ENCODE results near the gene TEX19. TPM values are rescaled to one million over a fixed set of nuclear protein-coding genes. Genes with fewer than 3 reads are reported as not detected.

TEX19 gene
- total and polyA plus RNA-seq, 2 of the 8 experiments (the other 6 are each of a cell fraction or from before 2014, with no cell fraction given), result 0.54 to 0.80 TPM

- Histone ChIP-seq H2BK120ac (replicated peaks; ENCODE audit: low read depth, low read length) (no peak overlapping the region), H4K20me1 (replicated peaks in 1 of 2; ENCODE audit: control insufficient read depth in 1 of 2, insufficient read depth in 2 of 2, low read length in 2 of 2) (peaks cover 0 to 1% of the 10 kb centered on the region in 2 experiments), H3K9ac (replicated peaks in 1 of 4; ENCODE audit: extremely low read depth in 1 of 4, low read depth in 3 of 4, low read length in 3 of 4) (no peak overlapping the region), H3K56ac (replicated peaks; ENCODE audit: insufficient read length, low read depth, low read length) (no peak overlapping the region), H4K5ac (ENCODE audit: insufficient read length, low read depth, low read length) (no peak overlapping the region), H3K4me3 (ENCODE audit: extremely low read depth in 1 of 4, insufficient read depth in 2 of 4, low read depth in 3 of 4, low read length in 4 of 4) (no peak overlapping the region), H3K79me2 (ENCODE audit: control insufficient read depth in 1 of 2, insufficient read depth in 2 of 2, low read length in 2 of 2) (no peaks in the 10 kb centered on the region), H4K91ac (replicated peaks; ENCODE audit: insufficient read length, low read length) (no peak overlapping the region), H3K4me1 (replicated peaks in 1 of 4; ENCODE audit: control insufficient read depth in 3 of 4, insufficient read depth in 4 of 4, low read length in 3 of 4) (peaks cover 0 to 9% (median 5%) of the 10 kb centered on the region in 4 experiments; a peak in 5 of 7 replicates), H3K79me1 (ENCODE audit: low read depth, low read length) (no peaks in the 10 kb centered on the region), H2AFZ (ENCODE audit: low read length) (no peak overlapping the region), H2BK5ac (ENCODE audit: low read depth, low read length) (no peak overlapping the region), H2BK20ac (ENCODE audit: low read length) (no peak overlapping the region), H2AK5ac (ENCODE audit: low read depth, low read length) (no peak overlapping the region), H3K23me2 (ENCODE audit: low read depth, low read length) (no peaks in the 10 kb centered on the region), H2BK12ac (ENCODE audit: low read depth, low read length) (no peak overlapping the region), H3K9me3 (ENCODE audit: insufficient read depth in 2 of 2, low read depth in 1 of 2, low read length in 1 of 2) (no peaks in the 10 kb centered on the region), H3K14ac (ENCODE audit: insufficient read length) (no peak overlapping the region), H3K36me3 (ENCODE audit: control insufficient read depth in 2 of 4, insufficient read depth in 4 of 4, low read length in 3 of 4) (0 out of 8 replicates have a peak, but pooled peaks cover 0 to 2% (median 0%) of the 10 kb centered on the region in 4 experiments), H2BK15ac (ENCODE audit: low read length) (no peak overlapping the region), H3K4ac (replicated peaks; ENCODE audit: insufficient read length, low read depth, low read length) (no peak overlapping the region), H3K18ac (ENCODE audit: extremely low read depth, low read length) (no peak overlapping the region), H3K27ac (ENCODE audit: low read depth, low read length) (no peak overlapping the region), H3K4me2 (ENCODE audit: insufficient read depth in 1 of 2, low read depth in 2 of 2, low read length in 2 of 2) (no peak overlapping the region), H3K27me3 (replicated peaks in 1 of 4; ENCODE audit: control insufficient read depth in 3 of 4, extremely low read depth in 1 of 4, insufficient read depth in 3 of 4, low read length in 3 of 4) (no peaks in the 10 kb centered on the region), H3K23ac (ENCODE audit: insufficient read length) (no peak overlapping the region), H4K8ac (ENCODE audit: extremely low read depth, insufficient read depth, low read length) (no peak overlapping the region)
- ChIA-PET POLR2A (ENCODE audit: partially characterized antibody) (no interaction called here), CTCF (ENCODE audit: partially characterized antibody) (interaction anchor here (1.4 to 1.7 kb wide), 3 partner anchors 10 to 34 kb away, joined by 3 read pairs; no protein-coding TSS in a partner anchor)
- WGBS, 2 experiments (ENCODE audit: extremely low coverage in 1 of 2, insufficient coverage in 1 of 2, insufficient read length in 1 of 2, insufficient replicate concordance in 2 of 2, low coverage in 1 of 2, low lambda C conversion rate in 2 of 2, missing lambda C conversion rate in 1 of 2), result 95% methylated on average over 19 of the region's 21 CpGs; no CpG with 5 or more reads in 1 of the 2 experiments
- no peak for DNase-seq (ENCODE audit: low read depth in 1 of 2, low spot score in 2 of 2)
- no peak for FAIRE-seq
Observed at GRCh38 chr17:82388922-82389283, 29.9 kb downstream of the TEX19 start.
